Parathyroid adenoma (tissue), 2 donors: ENCODE data around the gene CERS1.

Experiments used
- H2AFZ ChIP-seq: fragments of 300-600 bp; sonication (generic); one replicate; pipeline ENCODE4 v1.7.0; 2017; ENCODE audit warnings: antibody characterized with exemption, mild to moderate bottlenecking
- H3K27ac ChIP-seq: fragments of 300-600 bp; sonication (generic); one replicate; pipeline ENCODE4 v1.7.0; 2017
- H3K27me3 ChIP-seq: fragments of 300-600 bp; sonication (generic); one replicate; pipeline ENCODE4 v1.7.0; 2017; ENCODE audit warnings: low read length; ENCODE audit not compliant: control insufficient read depth, insufficient read depth
- H3K36me3 ChIP-seq: fragments of 300-600 bp; sonication (generic); one replicate; pipeline ENCODE4 v1.7.0; 2017; ENCODE audit warnings: low read length; ENCODE audit not compliant: control insufficient read depth, insufficient read depth
- H3K4me1 ChIP-seq: fragments of 300-600 bp; sonication (generic); one replicate; pipeline ENCODE4 v1.7.0; 2017; ENCODE audit warnings: control low read depth
- H3K4me2 ChIP-seq: fragments of 300-600 bp; sonication (generic); one replicate; pipeline ENCODE4 v1.7.0; 2017; ENCODE audit warnings: low read length
- H3K4me3 ChIP-seq: fragments of 300-600 bp; sonication (generic); one replicate; pipeline ENCODE4 v1.7.0; 2017; ENCODE audit warnings: low read depth, low read length
- H3K79me2 ChIP-seq: fragments of 300-600 bp; sonication (generic); one replicate; pipeline ENCODE4 v1.7.0; 2017; ENCODE audit warnings: control low read depth
- H3K9ac ChIP-seq: fragments of 300-600 bp; sonication (generic); one replicate; pipeline ENCODE4 v1.7.0; 2017; ENCODE audit warnings: mild to moderate bottlenecking
- H3K9me3 ChIP-seq: fragments of 300-600 bp; sonication (generic); one replicate; pipeline ENCODE4 v1.7.0; 2017; ENCODE audit warnings: low read length; ENCODE audit not compliant: control insufficient read depth
- CTCF ChIP-seq: fragments of 300-600 bp; sonication (generic); IDR thresholded peaks from one replicate; pipeline ENCODE4 v1.7.0; 2017; ENCODE audit warnings: antibody characterized with exemption, mild to moderate bottlenecking
- donor health status: primary hyperparathyroidism.

CERS1 gene

GRCh38 chr19:18889949-18890745 lies 5.8 kb downstream of the CERS1 start:
- no peaks in the 10 kb centered on the region for H3K27me3 ChIP-seq
- H3K9ac ChIP-seq = no peak overlapping the region
- no peak overlapping the region for H2AFZ ChIP-seq
- H3K4me3 ChIP-seq = no peak overlapping the region
- no peak for TF ChIP-seq CTCF
- H3K36me3 ChIP-seq = no peaks in the 10 kb centered on the region
- no peaks in the 10 kb centered on the region for H3K79me2 ChIP-seq
- H3K4me1 ChIP-seq = peaks cover 2% of the 10 kb centered on the region
- no peak overlapping the region for H3K27ac ChIP-seq
- no peaks in the 10 kb centered on the region for H3K9me3 ChIP-seq
- no peak overlapping the region for H3K4me2 ChIP-seq

DNA sequence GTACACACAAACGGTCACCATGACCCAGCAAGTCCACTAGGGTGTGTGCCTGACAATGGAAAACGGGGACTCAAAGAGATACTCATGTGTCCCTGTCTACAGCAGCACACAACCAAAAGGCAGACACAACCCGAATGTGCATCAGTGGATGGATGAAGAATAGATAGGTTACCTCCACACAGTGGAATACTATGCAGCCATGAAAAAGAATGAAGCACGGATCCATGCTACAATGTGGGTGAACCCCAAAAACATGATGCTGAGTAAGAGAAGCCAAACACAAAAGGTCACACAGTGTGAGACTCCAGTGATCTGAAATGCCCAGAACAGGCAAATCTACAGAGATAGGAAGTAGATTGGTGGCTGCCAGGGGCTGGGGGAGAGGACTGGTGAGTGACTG lies 9.0 kb downstream of the CERS1 start:
- Histone ChIP-seq H3K4me3 (no peak overlapping the region), H3K27me3 (no peaks in the 10 kb centered on the region), H3K9ac (no peak overlapping the region), H3K36me3 (no peaks in the 10 kb centered on the region), H3K4me1 (no peaks in the 10 kb centered on the region), H3K4me2 (no peak overlapping the region), H3K9me3 (no peaks in the 10 kb centered on the region), H3K79me2 (no peaks in the 10 kb centered on the region), H2AFZ (no peak overlapping the region), H3K27ac (no peak overlapping the region)
- TF ChIP-seq CTCF = no peak

DNA sequence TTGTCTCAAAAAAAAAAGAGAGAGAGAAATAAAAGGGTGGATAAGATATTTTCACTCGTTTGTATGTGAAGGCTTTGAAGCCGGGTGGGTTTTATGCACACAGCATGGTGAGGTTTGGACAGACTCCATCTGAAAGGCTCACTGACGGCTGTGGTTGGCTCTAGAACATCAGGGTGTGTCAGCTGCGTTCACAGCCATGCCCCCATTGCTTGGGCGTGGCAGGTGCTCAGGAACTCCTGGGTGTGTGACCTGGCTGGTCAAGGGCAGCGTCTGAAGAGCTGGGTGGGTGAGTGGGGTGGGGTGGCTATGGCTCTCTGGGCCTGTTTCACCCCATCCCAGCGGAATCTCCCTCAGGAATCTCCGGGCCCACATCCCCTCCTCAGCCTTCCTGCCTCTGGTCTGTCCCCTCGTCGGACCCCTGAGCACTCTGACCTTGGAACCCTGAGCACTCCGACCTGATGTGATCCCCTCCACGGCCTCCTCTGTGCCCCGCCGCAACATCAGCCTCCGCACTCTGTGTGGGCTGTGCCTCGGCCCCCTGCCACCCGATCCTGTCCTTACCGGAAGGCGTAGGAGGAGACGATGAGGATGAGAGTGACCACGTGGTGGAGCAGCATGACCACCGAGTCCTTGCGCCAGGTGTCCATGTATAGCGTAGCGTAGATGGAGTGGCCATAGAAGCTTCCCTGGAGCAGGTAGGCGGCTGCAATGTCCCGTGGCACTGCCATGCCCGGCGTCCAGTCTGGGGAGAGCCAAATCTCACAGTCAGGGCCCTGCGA lies 12.2 kb downstream of the CERS1 start:
- no peak overlapping the region for H3K4me2 ChIP-seq
- TF ChIP-seq CTCF = no peak
- no peaks in the 10 kb centered on the region for H3K36me3 ChIP-seq
- no peaks in the 10 kb centered on the region for H3K9me3 ChIP-seq
- H3K4me3 ChIP-seq = no peak overlapping the region
- H2AFZ ChIP-seq = no peak overlapping the region
- H3K9ac ChIP-seq = no peak overlapping the region
- H3K27ac ChIP-seq = no peak overlapping the region
- no peaks in the 10 kb centered on the region for H3K27me3 ChIP-seq
- no peaks in the 10 kb centered on the region for H3K79me2 ChIP-seq
- H3K4me1 ChIP-seq = no peaks in the 10 kb centered on the region

DNA sequence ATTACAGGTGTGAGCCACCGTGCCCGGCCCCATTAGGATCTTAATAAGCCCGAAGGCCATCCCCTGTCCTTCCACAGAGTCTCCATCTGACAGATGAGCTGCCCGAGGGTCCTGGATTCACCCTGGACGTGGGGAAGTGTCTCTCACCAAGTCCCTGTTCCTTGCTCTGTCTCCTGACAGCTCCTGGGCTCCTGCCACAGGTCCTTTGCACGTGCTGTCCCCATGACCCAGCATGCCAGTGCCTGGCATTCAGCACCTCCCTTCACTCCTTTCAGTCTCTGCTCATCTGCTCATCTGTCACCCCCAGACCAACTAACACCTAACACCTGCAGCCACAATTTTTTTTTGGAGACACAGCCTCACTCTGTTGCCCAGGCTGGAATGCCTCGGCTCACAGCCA lies 14.5 kb downstream of the CERS1 start:
- H3K27ac ChIP-seq = no peak overlapping the region
- H3K4me3 ChIP-seq = no peak overlapping the region
- no peaks in the 10 kb centered on the region for H3K36me3 ChIP-seq
- TF ChIP-seq CTCF = no peak
- no peaks in the 10 kb centered on the region for H3K4me1 ChIP-seq
- no peak overlapping the region for H3K4me2 ChIP-seq
- no peak overlapping the region for H2AFZ ChIP-seq
- no peaks in the 10 kb centered on the region for H3K79me2 ChIP-seq
- no peaks in the 10 kb centered on the region for H3K27me3 ChIP-seq
- no peak overlapping the region for H3K9ac ChIP-seq
- no peaks in the 10 kb centered on the region for H3K9me3 ChIP-seq
